Astrocyte (in vitro differentiated cells and primary cell): Measurements from ENCODE around the gene C1orf116.

Experiments used
- CTCF ChIP-seq: IDR thresholded peaks from 2 replicates; pipeline ENCODE4 v1.5.1; 2011; ENCODE audit warnings: low read depth, mild to moderate bottlenecking, inconsistent platforms, low read length, moderate library complexity; ENCODE audit not compliant: insufficient read depth
- EZH2 ChIP-seq: IDR thresholded peaks from 2 replicates; pipeline ENCODE4 v1.6.1; 2012; ENCODE audit warnings: mild to moderate bottlenecking, low read length, inconsistent platforms; ENCODE audit not compliant: insufficient read depth

DNA sequence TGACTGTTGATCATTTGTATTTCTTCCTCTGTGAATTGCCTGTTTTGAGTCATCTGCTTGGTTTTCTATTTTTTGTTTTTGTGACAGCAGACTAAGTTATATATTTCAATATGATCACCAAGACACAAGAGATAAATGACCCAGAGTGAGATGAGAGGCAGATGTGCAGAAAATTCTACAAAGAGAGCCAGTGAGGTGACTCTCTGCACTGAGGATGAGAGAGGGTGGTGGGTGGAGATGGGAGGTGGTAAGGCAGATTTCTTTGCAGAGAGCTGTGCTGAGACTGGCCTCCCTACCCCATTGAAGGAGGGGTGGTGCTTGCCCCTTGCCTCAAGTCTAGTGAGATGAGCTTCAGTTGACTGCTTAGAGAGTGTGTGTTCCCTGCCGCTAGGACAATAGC, 44.7 kb downstream of the C1orf116 start:
- TF ChIP-seq CTCF (no peak), EZH2 (no peak)
